ENCODE measurements around the gene HCN2. TPM values are rescaled to one million over a fixed set of nuclear protein-coding genes. Genes with fewer than 3 reads are reported as not detected.

The HCN2 gene
- polyA plus RNA-seq, 1 donor from 2014 or later, result 4.7 TPM

- Histone ChIP-seq H3K9me3 (ENCODE audit: low read length) (no peaks in the 10 kb centered on the region), H3K9me2 (ENCODE audit: insufficient read depth, low read length) (no peaks in the 10 kb centered on the region), H3K36me3 (ENCODE audit: insufficient read depth, low read length) (no peaks in the 10 kb centered on the region), H4K20me1 (ENCODE audit: insufficient read depth) (peaks cover 11% of the 10 kb centered on the region), H2AFZ (ENCODE audit: low read depth, low read length) (peak within 1 kb of the TSS; percentile 30), H3F3A (ENCODE audit: insufficient read depth, low read length, poor library complexity, severe bottlenecking) (no peaks in the 10 kb centered on the region), H3K9ac (ENCODE audit: low read length) (peak within 1 kb of the TSS; percentile 82), H3K79me2 (replicated peaks; ENCODE audit: insufficient read depth, low read length) (peaks cover 38% of the 10 kb centered on the region), H3K4me3 (ENCODE audit: low read length) (peak within 1 kb of the TSS; percentile 91), H3K27ac (ENCODE audit: low read length) (peak within 1 kb of the TSS; percentile 74), H3K4me2 (ENCODE audit: low read length) (peak within 1 kb of the TSS; percentile 65), H3K27me3 (ENCODE audit: insufficient read depth, low read depth, low read length) (no peaks in the 10 kb centered on the region)
- no peak for TF ChIP-seq TAF1 (IDR thresholded peaks at IDR 0.05; ENCODE audit: low read depth)
- TF ChIP-seq POLR2AphosphoS5 (IDR thresholded peaks at IDR 0.05), result peak; percentile 72
- peak; percentile 39 for TF ChIP-seq EP300 (conservative IDR thresholded peaks at IDR 0.05; ENCODE audit: poor library complexity, severe bottlenecking)
- no peak for TF ChIP-seq EZH2 (IDR thresholded peaks at IDR 0.05; ENCODE audit: borderline replicate concordance, insufficient read depth, low read length, poor library complexity, severe bottlenecking)
- TF ChIP-seq RAD21 (conservative IDR thresholded peaks at IDR 0.05), result no peak
- TF ChIP-seq REST (IDR thresholded peaks at IDR 0.05; ENCODE audit: borderline replicate concordance), result no peak
- TF ChIP-seq CTCF (IDR thresholded peaks at IDR 0.05; ENCODE audit: poor library complexity, severe bottlenecking), result no peak
- peak; percentile 84 for TF ChIP-seq MXI1 (conservative IDR thresholded peaks at IDR 0.05; ENCODE audit: poor library complexity, severe bottlenecking)
- no peak for TF ChIP-seq SMC3 (conservative IDR thresholded peaks at IDR 0.05; ENCODE audit: poor library complexity)
Observed at GRCh38 chr19:662962-663681, 73.4 kb downstream of the HCN2 start, which contains the start of gene RNF126. RNF126 (minus strand) TSS chr19:663214; CDS start chr19:663121, 93 bp downstream.

GRCh38 chr19:663682-664117, 74.0 kb downstream of the HCN2 start:
- Histone ChIP-seq H3K79me2 (replicated peaks; ENCODE audit: insufficient read depth, low read length) (peaks cover 34% of the 10 kb centered on the region), H3K27me3 (ENCODE audit: insufficient read depth, low read depth, low read length) (no peaks in the 10 kb centered on the region), H3F3A (ENCODE audit: insufficient read depth, low read length, poor library complexity, severe bottlenecking) (no peaks in the 10 kb centered on the region), H3K9ac (ENCODE audit: low read length) (peak overlapping the region; percentile 54), H3K4me2 (ENCODE audit: low read length) (no peak overlapping the region), H4K20me1 (ENCODE audit: insufficient read depth) (peaks cover 11% of the 10 kb centered on the region), H3K9me3 (ENCODE audit: low read length) (no peaks in the 10 kb centered on the region), H2AFZ (ENCODE audit: low read depth, low read length) (peak overlapping the region; percentile 30), H3K9me2 (ENCODE audit: insufficient read depth, low read length) (no peaks in the 10 kb centered on the region), H3K36me3 (ENCODE audit: insufficient read depth, low read length) (no peaks in the 10 kb centered on the region), H3K27ac (ENCODE audit: low read length) (peak overlapping the region; percentile 74), H3K4me3 (ENCODE audit: low read length) (peak overlapping the region; percentile 61)
- no peak for TF ChIP-seq REST (IDR thresholded peaks at IDR 0.05; ENCODE audit: borderline replicate concordance)

Measured in neural cell (in vitro differentiated cells).